Stimulated activated CD8-positive, alpha-beta memory T cell treated with anti-CD3 and anti-CD28 coated beads, Interleukin-12 subunit alpha, Interleukin-12 subunit beta, amount 100 ng/mL, for 24 hours (primary cell): ENCODE results near the gene ZEB2.

ENCODE experiments used
- DNase-seq: peaks from one replicate; pipeline ENCODE4 v3.0.0-alpha.2; 2020; ENCODE audit errors: extremely low read depth

ZEB2 gene

DNA sequence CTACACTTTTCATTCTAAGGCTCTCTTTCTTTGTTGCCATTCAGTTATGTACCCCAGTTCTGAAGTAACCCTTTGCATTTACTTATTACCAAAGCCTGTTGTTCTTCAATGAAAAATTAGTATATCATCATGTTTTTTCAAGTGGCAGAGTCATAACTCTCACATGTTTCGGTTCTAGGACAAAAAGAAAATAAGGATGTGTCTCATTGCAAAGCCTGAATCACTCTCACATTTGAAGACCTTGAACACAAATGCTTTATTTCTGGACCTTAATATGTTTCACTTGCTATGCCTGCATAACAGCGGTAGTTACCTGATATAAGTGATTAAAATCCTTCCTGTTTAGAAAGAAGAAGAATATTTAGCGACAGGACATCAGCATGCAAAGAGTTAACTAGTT is 49.1 kb downstream of the ZEB2 start:
- DNase-seq: no peak

- no peak for DNase-seq
Measured at GRCh38 chr2:144470334-144470733, 49.6 kb downstream of the ZEB2 start.

DNA sequence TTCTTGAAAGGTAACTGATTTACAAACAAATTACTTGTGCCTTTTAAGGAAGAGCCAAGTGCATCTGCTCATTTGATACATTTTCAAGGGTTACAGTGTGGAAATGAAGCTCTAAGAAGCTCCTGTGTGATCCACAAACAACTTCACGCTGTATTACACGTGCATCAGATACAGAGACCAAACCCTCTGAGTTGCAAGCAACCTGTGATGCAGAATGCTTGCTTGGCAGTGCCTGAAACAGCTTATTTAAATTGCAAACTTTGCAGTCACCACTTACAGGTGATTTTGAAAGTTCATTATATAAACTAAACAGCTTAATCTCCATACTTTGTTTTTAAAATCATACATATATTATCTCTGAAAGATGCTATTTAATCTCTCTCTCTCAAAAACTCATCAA is 50.1 kb downstream of the ZEB2 start:
- no peak for DNase-seq

DNA sequence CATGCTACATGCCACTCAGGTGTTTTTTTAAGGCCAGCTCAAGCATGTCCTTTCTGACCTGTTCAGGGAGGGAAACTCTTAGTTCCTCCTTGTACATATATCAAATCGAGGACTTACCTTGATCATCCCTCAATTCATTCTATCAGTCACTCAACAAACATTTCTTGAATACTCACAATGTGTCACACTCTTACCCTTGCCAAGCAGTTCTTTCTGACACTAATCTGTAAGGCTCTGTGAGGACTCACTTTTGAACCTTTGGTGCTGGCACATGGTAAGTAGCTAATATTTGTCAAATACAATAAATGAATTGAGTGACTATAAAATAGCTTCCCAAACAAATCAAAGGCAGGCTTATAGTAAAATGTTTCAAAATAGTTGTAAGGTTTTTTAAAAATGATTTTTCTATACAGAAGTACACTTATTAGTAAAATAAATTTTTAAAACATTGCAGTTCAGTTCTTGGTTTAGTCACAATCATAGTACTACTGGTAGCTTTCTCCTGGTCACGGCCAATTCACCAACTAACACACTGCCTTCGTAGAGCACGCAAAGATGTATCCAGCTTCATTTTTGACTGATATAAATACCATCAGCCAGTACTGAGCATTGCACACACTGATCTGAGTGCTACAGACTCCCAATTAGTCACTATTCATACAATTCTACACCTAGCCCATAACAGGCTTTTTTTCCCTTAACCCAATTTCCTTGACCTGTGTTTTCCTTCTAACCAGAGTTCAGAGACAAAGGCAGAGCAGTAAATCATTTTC is 50.9 kb downstream of the ZEB2 start:
- no peak for DNase-seq

DNA sequence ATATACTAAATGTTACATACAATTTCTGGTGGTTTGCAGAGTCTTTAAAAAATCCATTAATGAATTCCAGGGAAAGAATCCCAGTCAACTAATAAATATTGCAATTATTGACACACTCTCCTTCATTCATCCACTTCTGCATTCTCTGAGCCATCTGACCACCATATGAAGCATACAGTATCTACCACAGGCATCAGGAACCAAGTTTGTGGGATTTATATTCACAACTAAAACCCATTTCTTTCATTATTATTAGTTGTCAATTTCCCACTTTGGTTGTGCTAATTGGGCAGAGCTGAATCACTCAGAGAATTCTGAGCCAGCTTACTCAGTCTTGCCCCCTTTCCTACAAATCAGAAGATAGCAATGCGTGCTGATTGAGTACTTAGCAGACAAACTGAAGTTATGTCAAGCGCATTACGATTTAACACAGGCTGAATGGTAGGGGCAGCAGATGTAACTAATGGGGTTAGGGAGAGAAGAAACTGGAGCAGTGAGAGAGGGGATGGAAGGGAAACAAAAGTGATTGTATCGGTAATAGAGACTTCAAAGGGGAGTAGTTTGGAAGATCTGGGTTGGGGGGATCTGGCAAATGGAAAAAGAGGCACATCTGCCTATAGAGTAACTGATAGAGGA is 52.3 kb downstream of the ZEB2 start:
- no peak for DNase-seq

GRCh38 chr2:144466637-144467036 is 53.3 kb downstream of the ZEB2 start:
- no peak for DNase-seq

DNA sequence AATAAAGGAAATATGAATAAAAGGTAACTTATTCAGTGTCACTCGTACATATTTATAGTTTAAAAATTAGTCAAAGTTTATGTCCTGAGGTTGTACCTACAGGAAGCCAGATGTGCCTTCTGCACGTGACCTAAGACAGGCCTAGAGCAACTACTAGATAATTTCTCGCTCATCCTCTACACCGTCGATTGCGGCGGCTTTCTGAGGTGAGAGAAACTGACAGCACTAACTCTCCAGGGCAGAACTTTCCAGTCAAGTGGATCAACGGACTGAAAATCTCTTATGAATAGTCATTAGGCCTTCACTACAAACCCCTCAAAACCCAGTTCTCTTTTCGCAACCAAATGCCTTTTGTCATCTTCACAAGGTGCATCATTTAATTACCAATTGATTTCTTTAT is 54.2 kb downstream of the ZEB2 start:
- DNase-seq: no peak

GRCh38 chr2:144464730-144465129 is 55.2 kb downstream of the ZEB2 start:
- no peak for DNase-seq

DNA sequence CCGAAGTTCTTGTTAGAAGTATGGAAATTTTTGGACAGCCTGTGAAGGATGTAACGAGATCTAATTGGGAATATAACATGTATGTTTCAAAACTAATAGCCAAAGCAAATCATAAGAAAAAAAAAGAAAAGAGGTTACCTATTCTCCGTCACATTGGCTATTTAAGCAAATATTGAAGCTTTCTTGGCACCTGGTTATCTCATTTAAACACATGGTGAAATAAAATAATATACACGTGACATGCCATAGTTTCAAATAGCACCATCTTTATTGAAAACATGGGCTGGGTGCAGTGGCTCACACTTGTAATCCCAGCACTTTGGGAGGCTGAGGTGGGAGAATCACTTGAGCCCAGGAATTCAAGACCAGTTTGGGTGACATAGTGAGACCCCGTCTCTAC is 56.7 kb downstream of the ZEB2 start:
- no peak for DNase-seq

DNA sequence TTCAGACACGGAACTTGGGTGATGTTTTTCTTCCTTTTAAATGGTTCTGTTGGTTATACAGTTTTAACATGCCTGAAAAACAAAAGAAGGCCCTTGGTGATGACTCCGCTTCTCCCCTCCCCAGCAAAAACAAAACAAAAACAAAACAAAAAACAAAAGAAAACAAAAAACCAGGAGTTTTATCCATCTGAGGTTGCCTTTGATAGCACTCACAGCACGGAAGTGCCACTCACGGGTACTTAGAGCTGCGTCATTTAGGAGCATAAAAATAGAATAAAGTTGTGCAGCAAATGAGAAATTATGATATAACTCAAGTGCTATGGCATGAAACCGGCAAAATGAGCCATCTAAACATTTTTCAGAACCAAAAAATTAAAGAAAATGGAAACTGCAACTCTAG is 57.7 kb downstream of the ZEB2 start:
- DNase-seq: no peak

GRCh38 chr2:144461308-144461766 is 58.6 kb downstream of the ZEB2 start:
- DNase-seq: no peak

DNA sequence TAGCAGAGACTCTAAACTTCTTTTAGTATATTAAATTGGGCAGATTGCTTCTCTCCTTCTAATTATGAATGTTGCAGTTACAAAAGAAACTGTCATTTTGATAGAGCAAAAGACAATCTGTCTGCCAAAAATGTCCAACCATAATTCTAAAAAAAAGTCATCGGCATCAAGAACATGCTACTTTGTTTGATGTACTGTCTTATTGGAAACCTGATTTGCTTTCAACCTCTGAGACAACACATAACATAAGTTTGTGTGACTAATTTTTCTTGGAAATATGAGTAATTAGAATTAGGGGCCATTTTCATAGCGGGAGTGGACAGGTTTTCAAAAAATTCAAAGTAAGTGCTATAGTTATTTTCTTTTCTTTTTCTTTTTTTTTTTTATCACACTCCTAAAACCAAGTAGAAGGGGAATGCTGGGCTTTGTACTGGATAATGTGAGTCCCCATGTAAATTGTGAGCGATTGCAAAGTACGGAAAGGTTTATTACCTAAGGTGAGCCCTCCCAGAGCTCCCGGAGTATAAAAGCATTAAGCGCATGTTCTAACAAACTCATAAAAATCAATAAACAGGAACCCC is 59.1 kb downstream of the ZEB2 start:
- DNase-seq: no peak

- DNase-seq: no peak
Measured at GRCh38 chr2:144459937-144460336, 60.0 kb downstream of the ZEB2 start.

- DNase-seq: no peak
Measured at GRCh38 chr2:144459286-144459685, 60.6 kb downstream of the ZEB2 start.

GRCh38 chr2:144458541-144458940 is 61.4 kb downstream of the ZEB2 start:
- no peak for DNase-seq

- DNase-seq: no peak
Measured at GRCh38 chr2:144456680-144457079, 63.2 kb downstream of the ZEB2 start.

DNA sequence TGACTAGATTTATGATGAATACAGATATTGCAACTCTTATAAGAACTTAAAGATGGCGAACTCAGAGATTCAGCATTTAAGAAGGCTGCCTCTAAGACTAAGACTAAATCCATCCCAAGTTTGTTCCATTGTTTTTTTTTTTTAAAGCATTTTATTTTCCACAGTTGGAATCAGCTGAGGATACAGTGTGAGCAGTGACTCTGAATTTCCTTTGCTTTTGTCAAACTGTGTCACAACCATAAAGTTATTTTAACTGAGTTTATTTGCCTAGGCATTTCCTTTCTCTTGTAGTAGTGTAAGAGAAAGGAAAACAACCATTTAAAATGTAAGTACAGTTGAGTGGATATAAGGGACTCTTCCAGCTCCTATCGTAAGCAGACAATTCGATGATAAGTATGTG is 63.9 kb downstream of the ZEB2 start:
- DNase-seq: no peak

DNA sequence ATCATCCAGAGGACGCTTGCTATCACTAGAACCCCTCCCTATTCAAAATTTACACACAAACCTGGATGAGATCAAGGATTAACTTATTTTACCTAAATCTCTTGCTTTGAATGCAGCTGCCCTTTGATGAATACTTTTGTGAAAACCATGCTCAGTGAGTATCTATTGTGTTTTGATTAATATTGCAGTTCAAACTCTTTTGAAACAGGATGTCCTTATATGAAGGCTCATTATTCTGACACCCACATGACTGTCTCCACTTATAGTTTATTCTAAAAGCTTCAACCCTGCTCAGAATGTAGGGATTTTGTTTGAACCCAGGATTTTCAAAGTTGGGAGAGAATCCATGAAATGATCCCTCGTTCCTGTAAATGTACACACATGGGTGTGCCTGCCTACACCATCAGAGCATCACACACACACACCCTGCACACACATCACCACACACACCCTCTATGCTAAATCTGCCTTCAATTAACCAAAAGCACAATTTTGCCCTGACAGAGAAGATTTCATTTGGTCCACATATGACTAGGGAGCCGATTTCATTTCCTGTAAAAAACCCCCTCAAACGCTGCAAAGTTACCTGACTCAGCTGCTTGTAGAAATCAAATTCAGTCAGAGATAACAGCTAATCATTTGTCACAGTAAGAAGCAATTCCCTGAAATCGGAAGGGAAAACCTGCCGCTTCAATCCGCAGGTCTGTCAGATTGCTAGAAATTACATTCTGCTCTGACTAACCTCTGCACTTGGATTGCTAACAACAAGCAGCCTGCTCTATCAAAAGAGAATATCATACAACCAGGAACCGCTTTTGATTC is 65.2 kb downstream of the ZEB2 start:
- DNase-seq: no peak

DNA sequence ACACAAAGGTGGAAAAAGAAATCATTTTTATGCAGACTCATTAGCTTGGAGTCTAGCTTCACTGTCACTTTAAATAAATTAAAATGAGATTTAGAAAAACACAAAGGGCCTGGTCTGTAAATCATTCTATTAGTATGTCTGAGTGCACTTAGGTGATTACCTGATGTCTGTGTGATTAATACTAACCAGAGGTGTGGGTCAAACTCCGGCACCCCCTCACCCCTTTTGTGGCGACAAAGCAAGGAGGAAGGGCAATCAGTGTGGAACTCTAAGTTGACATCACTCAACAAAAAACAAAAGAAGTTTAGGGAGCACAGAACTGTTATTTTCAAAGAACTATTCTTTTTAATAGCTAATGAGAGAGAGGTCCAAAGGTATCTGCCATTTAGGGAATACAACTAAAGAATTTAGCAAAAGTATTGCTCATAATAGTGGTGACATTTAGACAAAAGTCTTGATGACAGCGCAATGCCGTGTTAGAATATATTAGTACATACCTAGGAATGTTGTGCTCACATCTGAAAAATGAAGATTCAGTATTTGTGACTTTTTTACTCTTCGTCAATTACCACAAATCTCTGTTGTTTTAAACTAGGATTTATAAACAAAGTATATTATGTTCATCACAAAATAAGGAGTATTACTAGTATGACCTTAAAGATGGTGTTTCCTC is 66.3 kb downstream of the ZEB2 start:
- DNase-seq: no peak

DNA sequence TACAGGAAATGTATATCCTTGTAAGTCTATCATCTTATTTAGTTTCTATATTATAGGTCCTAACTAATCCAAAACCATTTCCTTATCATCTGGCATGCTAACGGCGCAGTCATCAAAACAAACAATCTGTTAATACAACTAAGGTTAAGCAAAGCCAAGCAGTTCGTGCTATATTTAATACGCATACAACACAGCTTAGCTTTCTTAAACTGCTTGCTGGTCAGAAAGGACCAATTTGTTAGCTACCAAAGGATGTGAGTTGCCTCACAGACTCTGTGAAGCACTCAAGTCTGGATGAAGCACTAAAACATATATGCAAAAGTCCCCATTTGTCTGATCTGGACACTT is 67.0 kb downstream of the ZEB2 start:
- no peak for DNase-seq

DNA sequence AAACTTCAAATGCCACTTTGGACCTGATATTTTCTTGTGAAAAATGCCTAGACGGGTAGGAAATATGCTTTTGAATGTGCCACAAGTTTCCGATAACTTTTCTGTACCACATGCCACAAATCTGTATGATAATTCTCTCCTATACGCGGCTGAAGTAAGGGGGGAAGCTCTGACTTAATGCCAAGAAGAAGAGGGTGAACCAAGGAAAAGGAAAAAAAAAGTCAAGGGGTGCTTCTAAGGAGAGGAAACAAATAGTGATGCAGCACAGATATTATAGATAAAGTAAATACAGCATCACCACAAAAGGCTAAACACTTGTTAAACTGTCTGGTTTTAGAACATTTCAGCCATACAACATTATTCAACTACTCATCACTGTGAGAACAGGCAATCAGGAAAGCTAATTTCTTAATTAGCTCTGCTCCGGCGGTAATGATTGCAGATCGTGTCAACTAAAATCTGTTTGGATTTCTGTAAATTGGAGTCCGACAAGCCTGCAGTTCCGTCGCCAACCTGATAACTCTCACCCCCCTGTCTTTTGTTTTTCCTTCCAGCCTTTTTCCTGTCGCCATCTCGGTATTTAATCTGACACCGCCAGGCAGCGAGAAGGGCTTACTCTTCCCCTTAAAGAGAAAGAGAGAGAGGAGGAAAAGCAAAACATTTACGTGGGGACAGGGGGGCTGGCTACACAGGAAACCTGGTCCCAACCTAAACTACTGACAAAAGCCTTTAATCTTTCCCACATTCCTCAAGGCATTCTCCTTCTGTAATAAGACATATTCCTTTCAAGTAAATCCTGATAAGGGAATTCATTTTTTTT is 67.5 kb downstream of the ZEB2 start:
- no peak for DNase-seq
